BE2C (cell line): ENCODE measurements around the gene RELT.

Source experiments
- DNase-seq: peaks from one replicate; pipeline ENCODE4 v3.0.0-alpha.2; 2020
- H3K27me3 ChIP-seq: fragments of 250-450 bp; sonication (Bioruptor Pico); 2 replicates; pipeline ENCODE4 v1.5.1; 2020; ENCODE audit warnings: mild to moderate bottlenecking
- H3K36me3 ChIP-seq: fragments of 250-450 bp; sonication (Bioruptor Pico); 2 replicates; pipeline ENCODE4 v1.5.1; 2020; ENCODE audit warnings: mild to moderate bottlenecking
- H3K4me1 ChIP-seq: fragments of 250-450 bp; sonication (Bioruptor Pico); 2 replicates; pipeline ENCODE4 v1.5.1; 2020
- H3K4me3 ChIP-seq: 2 replicates; pipeline ENCODE4 v1.5.1; 2011; ENCODE audit warnings: low read depth, low read length
- H3K9me3 ChIP-seq: fragments of 250-450 bp; sonication (Bioruptor Pico); 2 replicates; pipeline ENCODE4 v1.5.1; 2020
- TF ChIP-seq, protein P1 (sequence below): IDR thresholded peaks from 2 replicates; pipeline ENCODE4 v1.5.1; 2012; ENCODE audit warnings: mild to moderate bottlenecking, low read depth, low read length

Gene RELT

DNA sequence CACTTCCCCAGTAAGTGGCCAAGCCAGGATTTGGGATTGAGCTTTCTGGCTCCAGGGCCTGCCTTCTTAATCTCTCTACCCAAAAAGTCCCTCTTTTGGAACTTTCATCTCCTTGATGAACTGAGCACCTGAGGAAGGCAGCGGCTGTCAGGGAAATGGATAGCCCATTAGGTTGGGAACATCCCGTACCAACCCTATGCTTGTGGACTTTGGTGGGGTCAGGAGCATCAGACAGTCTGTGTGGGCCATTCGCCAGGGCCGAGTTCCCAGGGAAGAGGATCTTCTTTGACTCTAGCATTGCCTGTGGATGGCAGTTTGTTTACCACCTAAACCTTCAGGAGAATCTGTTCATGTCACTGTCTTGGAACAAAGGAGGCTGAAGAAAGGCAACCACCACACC is 37.9 kb upstream of the RELT start:
- TF ChIP-seq, protein P1, sequence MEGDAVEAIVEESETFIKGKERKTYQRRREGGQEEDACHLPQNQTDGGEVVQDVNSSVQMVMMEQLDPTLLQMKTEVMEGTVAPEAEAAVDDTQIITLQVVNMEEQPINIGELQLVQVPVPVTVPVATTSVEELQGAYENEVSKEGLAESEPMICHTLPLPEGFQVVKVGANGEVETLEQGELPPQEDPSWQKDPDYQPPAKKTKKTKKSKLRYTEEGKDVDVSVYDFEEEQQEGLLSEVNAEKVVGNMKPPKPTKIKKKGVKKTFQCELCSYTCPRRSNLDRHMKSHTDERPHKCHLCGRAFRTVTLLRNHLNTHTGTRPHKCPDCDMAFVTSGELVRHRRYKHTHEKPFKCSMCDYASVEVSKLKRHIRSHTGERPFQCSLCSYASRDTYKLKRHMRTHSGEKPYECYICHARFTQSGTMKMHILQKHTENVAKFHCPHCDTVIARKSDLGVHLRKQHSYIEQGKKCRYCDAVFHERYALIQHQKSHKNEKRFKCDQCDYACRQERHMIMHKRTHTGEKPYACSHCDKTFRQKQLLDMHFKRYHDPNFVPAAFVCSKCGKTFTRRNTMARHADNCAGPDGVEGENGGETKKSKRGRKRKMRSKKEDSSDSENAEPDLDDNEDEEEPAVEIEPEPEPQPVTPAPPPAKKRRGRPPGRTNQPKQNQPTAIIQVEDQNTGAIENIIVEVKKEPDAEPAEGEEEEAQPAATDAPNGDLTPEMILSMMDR = no peak
- Histone ChIP-seq H3K36me3 (no peaks in the 10 kb centered on the region), H3K4me3 (no peak overlapping the region), H3K27me3 (no peaks in the 10 kb centered on the region), H3K4me1 (peaks cover 26% of the 10 kb centered on the region), H3K9me3 (no peaks in the 10 kb centered on the region)
- DNase-seq = no peak

DNA sequence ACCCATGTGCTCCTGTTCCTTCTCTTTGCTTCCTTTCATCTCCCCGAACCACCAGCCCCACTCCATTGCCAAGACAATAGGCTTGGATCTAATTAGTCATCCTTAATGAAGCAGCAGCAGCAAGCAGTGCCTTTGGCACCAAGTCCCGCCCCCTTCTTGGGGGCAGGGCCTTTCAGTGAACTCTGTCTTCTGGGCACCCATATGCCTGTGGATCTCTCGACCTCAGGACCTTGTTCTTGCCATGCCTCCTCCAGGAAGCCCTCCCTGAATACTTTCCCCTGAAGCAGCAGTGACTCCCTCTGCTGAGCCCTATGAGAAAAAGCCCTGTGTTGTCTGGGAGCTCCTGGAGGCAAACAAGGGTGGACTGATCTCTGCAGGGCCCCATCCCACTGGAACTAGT is 36.0 kb upstream of the RELT start:
- Histone ChIP-seq H3K27me3 (no peaks in the 10 kb centered on the region), H3K4me1 (peaks cover 19% of the 10 kb centered on the region), H3K9me3 (no peaks in the 10 kb centered on the region), H3K4me3 (no peak overlapping the region), H3K36me3 (no peaks in the 10 kb centered on the region)
- TF ChIP-seq, protein P1 = no peak
- DNase-seq = no peak

DNA sequence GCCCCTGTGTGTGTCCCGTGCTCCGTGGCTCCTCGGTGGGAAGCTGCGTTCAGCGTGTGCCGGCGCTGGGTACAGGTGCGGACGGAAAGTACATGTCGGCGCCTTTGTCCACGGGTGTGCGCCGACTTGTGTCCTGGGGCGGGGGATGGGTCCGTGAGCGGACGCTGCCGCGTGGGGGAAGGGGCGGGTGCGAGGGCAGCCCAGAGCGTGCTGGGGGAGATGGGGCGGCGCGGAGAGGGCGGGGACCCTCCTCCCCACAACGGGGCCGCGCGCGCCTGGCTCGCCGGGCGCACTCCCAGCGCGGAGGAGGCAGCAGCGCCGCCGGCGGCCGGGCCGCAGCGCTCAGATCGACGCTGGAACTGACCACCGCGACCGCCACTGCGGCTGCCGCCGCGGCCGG is 33.6 kb upstream of the RELT start:
- TF ChIP-seq, protein P1 = no peak
- peak; percentile 61 for DNase-seq

DNA sequence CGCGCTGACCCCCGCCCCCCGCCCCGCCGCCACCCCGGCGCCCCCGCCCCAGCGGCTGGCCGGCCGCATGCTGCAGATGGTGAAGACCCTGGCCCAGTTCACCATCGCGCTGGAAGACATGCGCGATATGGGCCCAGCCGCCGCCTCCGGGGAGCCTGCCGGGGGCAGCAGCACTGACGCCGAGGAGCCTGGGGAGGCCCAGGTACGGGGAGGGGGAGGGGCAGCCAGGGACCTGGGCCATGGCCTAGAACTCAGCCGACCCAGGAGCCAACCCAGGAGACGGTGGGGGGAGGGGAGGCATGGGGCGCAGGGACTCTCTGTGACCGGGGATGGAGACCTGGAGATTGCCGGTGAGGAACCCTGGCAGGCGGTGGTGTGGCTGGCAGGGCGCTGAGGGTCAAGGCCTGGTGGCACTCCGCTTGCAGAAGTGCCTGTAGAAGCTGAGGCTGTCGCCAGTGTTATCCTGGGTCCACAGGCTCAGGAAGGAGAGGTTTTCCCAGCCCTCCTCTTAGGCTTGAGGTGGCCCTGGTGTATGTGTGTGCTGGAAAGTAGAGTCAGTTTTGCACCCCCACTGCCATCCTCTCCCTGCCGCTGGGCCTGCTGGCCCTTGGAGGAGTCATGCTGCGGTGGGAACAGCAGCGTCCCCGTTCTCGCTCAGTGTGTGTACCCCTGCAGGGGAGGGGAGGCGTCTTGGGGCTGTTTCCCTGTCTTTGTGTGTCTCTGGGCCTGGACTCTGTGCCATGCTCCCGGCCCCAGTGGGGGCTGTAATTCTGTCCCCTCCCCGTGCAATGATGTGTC is 32.9 kb upstream of the RELT start:
- H3K27me3 ChIP-seq = no peaks in the 10 kb centered on the region
- no peaks in the 10 kb centered on the region for H3K36me3 ChIP-seq
- no peaks in the 10 kb centered on the region for H3K9me3 ChIP-seq
- H3K4me3 ChIP-seq = peak overlapping the region; percentile 58
- TF ChIP-seq, protein P1 = no peak
- DNase-seq = peak; percentile 39
- H3K4me1 ChIP-seq = peaks cover 18% of the 10 kb centered on the region

More for the DNA sequence above, 33.6 kb upstream of the RELT start:
- Histone ChIP-seq H3K9me3 (no peaks in the 10 kb centered on the region), H3K36me3 (no peaks in the 10 kb centered on the region), H3K4me3 (peak overlapping the region; percentile 58), H3K4me1 (peaks cover 18% of the 10 kb centered on the region), H3K27me3 (no peaks in the 10 kb centered on the region)

DNA sequence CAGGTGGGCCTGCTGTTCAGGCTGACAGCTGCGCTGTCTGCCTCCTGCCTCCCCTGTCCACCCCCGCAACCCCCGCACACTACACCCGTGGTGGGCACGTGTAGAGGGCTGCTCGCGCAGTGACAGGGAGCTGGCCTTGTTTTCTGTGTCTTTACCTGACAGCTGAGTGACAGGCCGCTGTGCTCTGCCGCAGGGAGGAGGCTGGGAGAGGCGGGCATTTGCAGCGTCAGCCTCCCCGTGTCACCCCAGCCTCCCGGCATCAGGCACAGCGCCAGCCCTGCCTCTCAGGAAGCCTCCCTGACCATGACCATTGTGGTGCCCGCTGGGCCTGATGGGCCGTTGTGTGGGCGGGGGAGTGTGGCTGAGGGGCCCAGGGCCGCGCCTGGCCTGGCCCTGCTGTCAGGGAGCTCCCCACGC is 32.0 kb upstream of the RELT start:
- no peaks in the 10 kb centered on the region for H3K9me3 ChIP-seq
- H3K27me3 ChIP-seq = no peaks in the 10 kb centered on the region
- H3K36me3 ChIP-seq = no peaks in the 10 kb centered on the region
- peak; percentile 60 for DNase-seq
- peak overlapping the region; percentile 58 for H3K4me3 ChIP-seq
- peaks cover 18% of the 10 kb centered on the region for H3K4me1 ChIP-seq
- TF ChIP-seq, protein P1 = no peak

DNA sequence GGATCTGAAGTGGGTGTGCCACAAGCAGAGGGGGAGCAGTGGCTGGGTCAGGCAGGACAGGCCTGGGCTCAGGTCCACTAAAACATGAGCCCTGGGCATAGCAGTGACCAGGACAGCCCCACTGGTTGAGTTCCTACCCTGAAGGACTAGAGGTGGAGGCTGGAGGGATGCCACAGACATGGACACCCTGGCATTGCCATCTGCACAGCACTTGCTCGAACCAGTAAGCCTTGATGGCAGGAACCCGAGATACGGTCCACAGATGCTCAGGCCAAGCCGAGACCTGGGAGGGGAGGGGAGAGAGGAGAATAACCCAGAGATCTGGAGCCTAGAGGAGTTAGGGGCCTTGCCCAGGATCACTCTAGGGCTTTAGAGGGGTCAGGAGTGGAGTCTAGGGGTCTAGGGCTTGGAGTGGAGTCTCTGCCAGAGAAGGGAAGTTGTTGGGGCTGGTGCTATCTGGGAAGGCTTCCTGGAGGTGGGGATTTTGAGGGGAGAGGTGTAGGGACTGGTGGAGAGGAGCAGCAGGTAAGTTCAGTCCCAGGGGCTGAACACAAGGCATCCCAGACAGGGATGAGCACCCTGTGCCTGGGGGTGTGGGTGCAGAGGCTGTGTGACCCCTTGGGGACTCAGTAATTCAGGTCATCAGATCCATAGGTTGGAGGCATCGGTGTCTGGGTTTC is 30.6 kb upstream of the RELT start:
- no peaks in the 10 kb centered on the region for H3K9me3 ChIP-seq
- H3K27me3 ChIP-seq = no peaks in the 10 kb centered on the region
- no peak for DNase-seq
- no peak overlapping the region for H3K4me3 ChIP-seq
- peaks cover 18% of the 10 kb centered on the region for H3K4me1 ChIP-seq
- H3K36me3 ChIP-seq = no peaks in the 10 kb centered on the region
- TF ChIP-seq, protein P1 = no peak
